HepG2 (cell line): Measurements from ENCODE around the gene CDC123. TPM values are rescaled to one million over a fixed set of nuclear protein-coding genes. Genes with fewer than 3 reads are reported as not detected.
A peak's percentile ranks its signal among the peaks of the same experiment; 100 is the strongest.

Experiments
- KLF16 ChIP-seq, 2 experiments: sonication (generic) in 1 of 2; formaldehyde crosslinking in 1 of 2; IDR thresholded peaks; 2 replicates each; pipeline versions ENCODE4 v1.6.1 to v1.8.0; 2016 to 2023; ENCODE audit warnings: missing genetic modification reagents in 2 of 2, missing compliant biosample characterization in 1 of 2
- NONO ChIP-seq, 2 experiments: fragments of 450-650 bp in 1 of 2; sonication (generic) in 1 of 2; formaldehyde crosslinking in 1 of 2; IDR thresholded peaks in 1 of 2; conservative IDR thresholded peaks in 1 of 2; 2 replicates each; pipeline versions ENCODE4 v1.6.1 to v1.8.0; 2017 to 2022; ENCODE audit warnings: mild to moderate bottlenecking in 1 of 2, missing genetic modification reagents in 1 of 2, moderate library complexity in 1 of 2
- PHF8 ChIP-seq: sonication (generic); formaldehyde crosslinking; IDR thresholded peaks from 2 replicates; pipeline ENCODE4 v1.5.0; 2020; ENCODE audit warnings: missing genetic modification reagents
- SP2 ChIP-seq: sonication (generic); formaldehyde crosslinking; IDR thresholded peaks from 2 replicates; pipeline ENCODE4 v1.5.1; 2020; ENCODE audit warnings: mild to moderate bottlenecking, missing genetic modification reagents
- XRCC5 ChIP-seq: fragments of 200-400 bp; formaldehyde crosslinking; optimal IDR thresholded peaks from 2 replicates; pipeline ENCODE3; 2017; ENCODE audit warnings: mild to moderate bottlenecking, low read length
- ZNF207 ChIP-seq: fragments of 450-650 bp; IDR thresholded peaks from 2 replicates; pipeline ENCODE4 v1.6.1; 2016; ENCODE audit warnings: antibody characterized with exemption, borderline replicate concordance
- ZNF274 ChIP-seq: sonication (generic); formaldehyde crosslinking; IDR thresholded peaks from 2 replicates; pipeline ENCODE4 v1.5.1; 2020; ENCODE audit warnings: mild to moderate bottlenecking, missing genetic modification reagents
- ZNF616 ChIP-seq: sonication (generic); formaldehyde crosslinking; IDR thresholded peaks from 2 replicates; pipeline ENCODE4 v1.5.0; 2020; ENCODE audit warnings: low read depth, mild to moderate bottlenecking, missing genetic modification reagents
- ZNF850 ChIP-seq: sonication (generic); formaldehyde crosslinking; conservative IDR thresholded peaks from 2 replicates; pipeline ENCODE4 v1.9.0; 2021; ENCODE audit warnings: mild to moderate bottlenecking, missing genetic modification reagents
- polyA plus RNA-seq, 8 experiments: library from polyadenylated mRNA; depleted of rRNA in 3 of 8; stranded (reverse) in 7 of 8; unstranded in 1 of 8; fragments of >200 nt; fragmentation: Illumina TruSeq in 4 of 8; extraction: Trizol in 4 of 8; gene quantifications; 2 replicates each; pipeline versions ENCODE4 v1.2.1 to v1.2.3, GENCODE V29; 2011 to 2016; ENCODE audit warnings: low read depth in 4 of 8, missing spikeins in 1 of 8, mixed read lengths in 1 of 8; ENCODE audit not compliant: insufficient read depth in 1 of 8
- total RNA-seq, 5 experiments: library from RNA; depleted of rRNA; stranded (reverse); fragments of >200 nt; fragmentation: Illumina TruSeq; extraction: Trizol; gene quantifications; 2 replicates each; pipeline ENCODE4 v1.2.3, GENCODE V29; 2016; ENCODE audit warnings: low read depth in 1 of 5
- TF ChIP-seq, protein P1 (sequence below): sonication (generic); formaldehyde crosslinking; IDR thresholded peaks from one replicate; pipeline ENCODE4 v1.5.1; 2020; ENCODE audit warnings: mild to moderate bottlenecking, missing genetic modification reagents; ENCODE audit errors: not compliant biosample characterization
- TF ChIP-seq, protein P2 (sequence below): sonication (generic); formaldehyde crosslinking; IDR thresholded peaks from 2 replicates; pipeline ENCODE4 v1.5.1; 2020; ENCODE audit warnings: mild to moderate bottlenecking, missing genetic modification reagents, moderate library complexity
- TF ChIP-seq, protein P3 (sequence below): sonication (generic); formaldehyde crosslinking; IDR thresholded peaks from 2 replicates; pipeline ENCODE4 v1.4.0; 2020; ENCODE audit warnings: missing genetic modification reagents

The CDC123 gene
- total and polyA plus RNA-seq, 2 of the 13 experiments (the other 11 are each of a cell fraction or from before 2014, with no cell fraction given), result 63.3 to 153 TPM

DNA sequence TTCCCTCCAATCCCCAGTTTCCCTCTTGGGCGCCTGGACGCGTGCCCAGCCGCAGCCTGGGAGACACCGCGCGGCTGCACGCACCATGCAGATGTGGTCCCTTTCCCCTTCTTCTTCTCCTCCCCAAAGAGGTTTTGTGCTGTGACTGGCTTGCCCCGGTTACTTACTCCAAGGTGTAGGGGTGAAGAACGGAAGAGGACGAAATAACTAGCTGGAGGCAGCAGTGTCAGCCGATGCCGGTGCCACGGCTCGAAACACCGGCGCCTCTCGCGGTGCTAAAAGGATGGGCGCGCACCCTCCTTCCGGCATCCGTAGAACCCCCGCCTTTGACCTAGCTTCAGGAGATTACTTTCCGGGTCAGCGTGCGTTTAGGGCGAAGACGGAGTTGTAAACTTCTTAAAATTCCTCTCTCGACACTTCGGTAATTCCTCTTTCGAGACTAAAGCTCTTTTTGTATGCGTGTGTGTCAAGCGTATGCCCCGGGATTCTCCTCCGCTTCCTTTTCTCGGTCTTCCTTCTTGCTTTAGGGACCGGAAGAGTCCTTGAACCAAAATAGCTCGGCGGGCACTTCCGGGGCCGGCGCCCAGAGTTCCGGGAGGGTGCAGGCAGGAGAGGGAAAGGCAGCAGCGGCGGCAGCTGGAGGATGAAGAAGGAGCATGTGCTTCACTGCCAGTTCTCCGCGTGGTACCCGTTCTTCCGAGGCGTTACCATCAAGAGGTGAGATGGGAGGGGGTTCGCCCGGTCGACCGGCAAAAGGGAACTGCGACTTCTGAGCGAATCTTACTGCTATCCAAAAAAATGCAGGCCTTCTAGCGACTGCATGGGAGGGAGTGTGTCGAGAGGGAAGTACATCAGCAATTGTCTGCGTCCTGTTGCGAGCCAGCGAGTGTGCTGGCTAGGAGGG, at the start of gene CDC123, which contains the start of gene NUDT5 (continued):
- TF ChIP-seq SP2 (peak; percentile 52), KLF16 (CRISPR knock-in tag; IDR thresholded peaks at IDR 0.05) (peak in 1 of 2 experiments; percentile 19; a peak in 1 of 4 replicates), ZNF274 (CRISPR knock-in tag) (peak; percentile 27; the same call in 1 of the 2 replicates), ZNF207 (no peak), NONO (IDR thresholded peaks at IDR 0.05) (no peak), NONO (CRISPR knock-in tag; conservative IDR thresholded peaks at IDR 0.05) (peak; percentile 71; the same call in 1 of the 2 replicates), PHF8 (CRISPR knock-in tag) (peak; percentile 84), ZNF616 (CRISPR knock-in tag) (no peak), ZNF850 (CRISPR knock-in tag) (no peak), XRCC5 (peak; percentile 58)
- TF ChIP-seq, protein P1, sequence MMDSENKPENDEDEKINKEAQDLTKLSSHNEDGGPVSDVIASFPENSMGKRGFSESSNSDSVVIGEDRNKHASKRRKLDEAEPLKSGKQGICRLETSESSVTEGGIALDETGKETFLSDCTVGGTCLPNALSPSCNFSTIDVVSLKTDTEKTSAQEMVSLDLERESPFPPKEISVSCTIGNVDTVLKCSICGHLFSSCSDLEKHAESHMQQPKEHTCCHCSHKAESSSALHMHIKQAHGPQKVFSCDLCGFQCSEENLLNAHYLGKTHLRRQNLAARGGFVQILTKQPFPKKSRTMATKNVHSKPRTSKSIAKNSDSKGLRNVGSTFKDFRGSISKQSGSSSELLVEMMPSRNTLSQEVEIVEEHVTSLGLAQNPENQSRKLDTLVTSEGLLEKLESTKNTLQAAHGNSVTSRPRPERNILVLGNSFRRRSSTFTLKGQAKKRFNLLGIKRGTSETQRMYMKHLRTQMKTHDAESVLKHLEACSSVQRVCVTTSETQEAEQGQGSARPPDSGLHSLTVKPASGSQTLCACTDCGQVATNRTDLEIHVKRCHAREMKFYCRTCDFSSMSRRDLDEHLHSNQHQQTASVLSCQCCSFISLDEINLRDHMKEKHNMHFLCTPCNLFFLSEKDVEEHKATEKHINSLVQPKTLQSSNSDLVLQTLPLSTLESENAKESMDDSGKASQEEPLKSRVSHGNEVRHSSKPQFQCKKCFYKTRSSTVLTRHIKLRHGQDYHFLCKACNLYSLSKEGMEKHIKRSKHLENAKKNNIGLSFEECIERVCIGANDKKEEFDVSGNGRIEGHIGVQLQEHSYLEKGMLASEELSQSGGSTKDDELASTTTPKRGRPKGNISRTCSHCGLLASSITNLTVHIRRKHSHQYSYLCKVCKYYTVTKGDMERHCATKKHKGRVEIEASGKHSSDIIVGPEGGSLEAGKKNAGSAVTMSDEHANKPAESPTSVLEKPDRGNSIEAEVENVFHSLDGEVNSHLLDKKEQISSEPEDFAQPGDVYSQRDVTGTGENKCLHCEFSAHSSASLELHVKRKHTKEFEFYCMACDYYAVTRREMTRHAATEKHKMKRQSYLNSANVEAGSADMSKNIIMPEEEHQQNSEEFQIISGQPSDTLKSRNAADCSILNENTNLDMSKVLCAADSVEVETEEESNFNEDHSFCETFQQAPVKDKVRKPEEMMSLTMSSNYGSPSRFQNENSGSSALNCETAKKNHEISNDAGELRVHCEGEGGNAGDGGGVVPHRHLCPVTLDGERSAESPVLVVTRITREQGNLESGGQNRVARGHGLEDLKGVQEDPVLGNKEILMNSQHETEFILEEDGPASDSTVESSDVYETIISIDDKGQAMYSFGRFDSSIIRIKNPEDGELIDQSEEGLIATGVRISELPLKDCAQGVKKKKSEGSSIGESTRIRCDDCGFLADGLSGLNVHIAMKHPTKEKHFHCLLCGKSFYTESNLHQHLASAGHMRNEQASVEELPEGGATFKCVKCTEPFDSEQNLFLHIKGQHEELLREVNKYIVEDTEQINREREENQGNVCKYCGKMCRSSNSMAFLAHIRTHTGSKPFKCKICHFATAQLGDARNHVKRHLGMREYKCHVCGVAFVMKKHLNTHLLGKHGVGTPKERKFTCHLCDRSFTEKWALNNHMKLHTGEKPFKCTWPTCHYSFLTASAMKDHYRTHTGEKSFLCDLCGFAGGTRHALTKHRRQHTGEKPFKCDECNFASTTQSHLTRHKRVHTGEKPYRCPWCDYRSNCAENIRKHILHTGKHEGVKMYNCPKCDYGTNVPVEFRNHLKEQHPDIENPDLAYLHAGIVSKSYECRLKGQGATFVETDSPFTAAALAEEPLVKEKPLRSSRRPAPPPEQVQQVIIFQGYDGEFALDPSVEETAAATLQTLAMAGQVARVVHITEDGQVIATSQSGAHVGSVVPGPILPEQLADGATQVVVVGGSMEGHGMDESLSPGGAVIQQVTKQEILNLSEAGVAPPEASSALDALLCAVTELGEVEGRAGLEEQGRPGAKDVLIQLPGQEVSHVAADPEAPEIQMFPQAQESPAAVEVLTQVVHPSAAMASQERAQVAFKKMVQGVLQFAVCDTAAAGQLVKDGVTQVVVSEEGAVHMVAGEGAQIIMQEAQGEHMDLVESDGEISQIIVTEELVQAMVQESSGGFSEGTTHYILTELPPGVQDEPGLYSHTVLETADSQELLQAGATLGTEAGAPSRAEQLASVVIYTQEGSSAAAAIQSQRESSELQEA (CRISPR knock-in tag), result peak; percentile 24
- TF ChIP-seq, protein P2, sequence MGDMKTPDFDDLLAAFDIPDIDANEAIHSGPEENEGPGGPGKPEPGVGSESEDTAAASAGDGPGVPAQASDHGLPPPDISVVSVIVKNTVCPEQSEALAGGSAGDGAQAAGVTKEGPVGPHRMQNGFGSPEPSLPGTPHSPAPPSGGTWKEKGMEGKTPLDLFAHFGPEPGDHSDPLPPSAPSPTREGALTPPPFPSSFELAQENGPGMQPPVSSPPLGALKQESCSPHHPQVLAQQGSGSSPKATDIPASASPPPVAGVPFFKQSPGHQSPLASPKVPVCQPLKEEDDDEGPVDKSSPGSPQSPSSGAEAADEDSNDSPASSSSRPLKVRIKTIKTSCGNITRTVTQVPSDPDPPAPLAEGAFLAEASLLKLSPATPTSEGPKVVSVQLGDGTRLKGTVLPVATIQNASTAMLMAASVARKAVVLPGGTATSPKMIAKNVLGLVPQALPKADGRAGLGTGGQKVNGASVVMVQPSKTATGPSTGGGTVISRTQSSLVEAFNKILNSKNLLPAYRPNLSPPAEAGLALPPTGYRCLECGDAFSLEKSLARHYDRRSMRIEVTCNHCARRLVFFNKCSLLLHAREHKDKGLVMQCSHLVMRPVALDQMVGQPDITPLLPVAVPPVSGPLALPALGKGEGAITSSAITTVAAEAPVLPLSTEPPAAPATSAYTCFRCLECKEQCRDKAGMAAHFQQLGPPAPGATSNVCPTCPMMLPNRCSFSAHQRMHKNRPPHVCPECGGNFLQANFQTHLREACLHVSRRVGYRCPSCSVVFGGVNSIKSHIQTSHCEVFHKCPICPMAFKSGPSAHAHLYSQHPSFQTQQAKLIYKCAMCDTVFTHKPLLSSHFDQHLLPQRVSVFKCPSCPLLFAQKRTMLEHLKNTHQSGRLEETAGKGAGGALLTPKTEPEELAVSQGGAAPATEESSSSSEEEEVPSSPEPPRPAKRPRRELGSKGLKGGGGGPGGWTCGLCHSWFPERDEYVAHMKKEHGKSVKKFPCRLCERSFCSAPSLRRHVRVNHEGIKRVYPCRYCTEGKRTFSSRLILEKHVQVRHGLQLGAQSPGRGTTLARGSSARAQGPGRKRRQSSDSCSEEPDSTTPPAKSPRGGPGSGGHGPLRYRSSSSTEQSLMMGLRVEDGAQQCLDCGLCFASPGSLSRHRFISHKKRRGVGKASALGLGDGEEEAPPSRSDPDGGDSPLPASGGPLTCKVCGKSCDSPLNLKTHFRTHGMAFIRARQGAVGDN, result peak; percentile 94
- TF ChIP-seq, protein P3, sequence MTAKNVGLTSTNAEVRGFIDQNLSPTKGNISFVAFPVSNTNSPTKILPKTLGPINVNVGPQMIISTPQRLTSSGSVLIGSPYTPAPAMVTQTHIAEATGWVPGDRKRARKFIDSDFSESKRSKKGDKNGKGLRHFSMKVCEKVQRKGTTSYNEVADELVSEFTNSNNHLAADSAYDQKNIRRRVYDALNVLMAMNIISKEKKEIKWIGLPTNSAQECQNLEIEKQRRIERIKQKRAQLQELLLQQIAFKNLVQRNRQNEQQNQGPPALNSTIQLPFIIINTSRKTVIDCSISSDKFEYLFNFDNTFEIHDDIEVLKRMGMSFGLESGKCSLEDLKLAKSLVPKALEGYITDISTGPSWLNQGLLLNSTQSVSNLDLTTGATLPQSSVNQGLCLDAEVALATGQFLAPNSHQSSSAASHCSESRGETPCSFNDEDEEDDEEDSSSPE (CRISPR knock-in tag), result peak; percentile 41; the same call in 1 of the 2 replicates
